BE2C (cell line): ENCODE measurements around the gene AMT.
"Not testable (repeated sequence)": the region's sequence is repeated elsewhere in the genome, so short reads cannot be mapped to it uniquely, and the experiment has no call there.

Experiments
- DNase-seq: peaks from one replicate; pipeline ENCODE4 v3.0.0-alpha.2; 2020
- H3K27me3 ChIP-seq: fragments of 250-450 bp; sonication (Bioruptor Pico); 2 replicates; pipeline ENCODE4 v1.5.1; 2020; ENCODE audit warnings: mild to moderate bottlenecking
- H3K36me3 ChIP-seq: fragments of 250-450 bp; sonication (Bioruptor Pico); 2 replicates; pipeline ENCODE4 v1.5.1; 2020; ENCODE audit warnings: mild to moderate bottlenecking
- H3K4me1 ChIP-seq: fragments of 250-450 bp; sonication (Bioruptor Pico); 2 replicates; pipeline ENCODE4 v1.5.1; 2020
- H3K4me3 ChIP-seq: 2 replicates; pipeline ENCODE4 v1.5.1; 2011; ENCODE audit warnings: low read depth, low read length
- H3K9me3 ChIP-seq: fragments of 250-450 bp; sonication (Bioruptor Pico); 2 replicates; pipeline ENCODE4 v1.5.1; 2020
- TF ChIP-seq, protein P1 (sequence below): IDR thresholded peaks from 2 replicates; pipeline ENCODE4 v1.5.1; 2012; ENCODE audit warnings: mild to moderate bottlenecking, low read depth, low read length

AMT gene

DNA sequence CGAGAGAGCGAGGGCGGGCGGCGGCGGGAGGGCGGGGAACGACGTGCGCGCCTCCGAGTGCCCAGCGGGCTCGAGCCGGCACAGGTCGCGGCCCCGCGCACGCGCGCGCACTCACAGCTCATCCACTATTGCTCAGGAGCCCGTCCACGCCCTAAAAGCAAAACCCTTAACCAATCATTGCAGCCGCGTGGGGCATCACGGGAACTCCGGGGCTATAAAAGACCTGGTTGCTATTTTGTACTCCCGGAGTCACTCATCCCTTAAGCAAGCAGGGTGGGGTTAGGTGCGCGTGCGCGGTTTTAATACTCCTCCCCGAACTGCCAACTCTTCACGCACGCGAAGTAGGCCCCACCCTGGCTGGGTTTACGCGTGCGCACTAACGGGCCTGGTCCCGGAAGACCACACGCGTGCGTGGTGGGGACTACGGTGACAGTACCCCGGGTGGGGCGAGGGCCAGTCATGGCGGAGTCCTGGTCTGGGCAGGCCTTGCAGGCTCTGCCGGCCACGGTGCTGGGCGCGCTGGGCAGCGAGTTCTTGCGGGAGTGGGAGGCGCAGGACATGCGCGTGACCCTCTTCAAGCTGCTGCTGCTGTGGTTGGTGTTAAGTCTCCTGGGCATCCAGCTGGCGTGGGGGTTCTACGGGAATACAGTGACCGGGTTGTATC lies 10.2 kb downstream of the AMT start, which contains the start of the genes RHOA and TCTA:
Gene RHOA (minus strand): TSS at position 9 of the 664 bp plus-strand sequence. CDS start 36,387 bp downstream, outside the sequence.
Gene TCTA (plus strand): TSS at position 456 of the 664 bp plus-strand sequence. CDS start 4 bp downstream, at position 460.
- DNase-seq = peak; percentile 96
- Histone ChIP-seq H3K4me3 (peak within 1 kb of the TSS; percentile 83), H3K4me1 (no peaks in the 10 kb centered on the region; the same call in 1 of the 2 replicates), H3K9me3 (no peaks in the 10 kb centered on the region), H3K27me3 (no peaks in the 10 kb centered on the region), H3K36me3 (no peaks in the 10 kb centered on the region)
- TF ChIP-seq, protein P1, sequence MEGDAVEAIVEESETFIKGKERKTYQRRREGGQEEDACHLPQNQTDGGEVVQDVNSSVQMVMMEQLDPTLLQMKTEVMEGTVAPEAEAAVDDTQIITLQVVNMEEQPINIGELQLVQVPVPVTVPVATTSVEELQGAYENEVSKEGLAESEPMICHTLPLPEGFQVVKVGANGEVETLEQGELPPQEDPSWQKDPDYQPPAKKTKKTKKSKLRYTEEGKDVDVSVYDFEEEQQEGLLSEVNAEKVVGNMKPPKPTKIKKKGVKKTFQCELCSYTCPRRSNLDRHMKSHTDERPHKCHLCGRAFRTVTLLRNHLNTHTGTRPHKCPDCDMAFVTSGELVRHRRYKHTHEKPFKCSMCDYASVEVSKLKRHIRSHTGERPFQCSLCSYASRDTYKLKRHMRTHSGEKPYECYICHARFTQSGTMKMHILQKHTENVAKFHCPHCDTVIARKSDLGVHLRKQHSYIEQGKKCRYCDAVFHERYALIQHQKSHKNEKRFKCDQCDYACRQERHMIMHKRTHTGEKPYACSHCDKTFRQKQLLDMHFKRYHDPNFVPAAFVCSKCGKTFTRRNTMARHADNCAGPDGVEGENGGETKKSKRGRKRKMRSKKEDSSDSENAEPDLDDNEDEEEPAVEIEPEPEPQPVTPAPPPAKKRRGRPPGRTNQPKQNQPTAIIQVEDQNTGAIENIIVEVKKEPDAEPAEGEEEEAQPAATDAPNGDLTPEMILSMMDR = no peak

DNA sequence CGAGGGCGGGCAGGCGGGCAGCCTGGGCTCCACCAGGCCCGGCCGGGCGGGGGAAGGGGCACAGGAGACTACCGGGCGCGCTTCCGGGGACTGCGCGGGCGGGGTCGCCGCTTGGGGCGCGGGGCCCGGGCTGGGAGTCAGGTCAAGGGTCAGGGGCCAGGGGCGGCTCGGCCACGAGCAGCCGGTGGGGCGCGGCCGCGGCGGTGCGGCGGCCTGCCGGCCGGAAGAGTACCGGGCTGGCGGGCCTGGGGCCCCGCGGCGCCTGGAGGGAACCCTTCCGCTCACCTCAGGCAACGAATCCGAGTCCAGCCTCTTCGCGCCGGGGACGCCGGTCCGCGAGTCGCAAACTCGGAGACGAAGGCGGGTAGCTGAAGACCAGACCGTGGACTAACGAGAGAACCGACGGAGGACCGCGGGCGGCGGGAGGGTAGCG lies 10.7 kb downstream of the AMT start:
- H3K4me3 ChIP-seq = peak overlapping the region; percentile 83
- peak; percentile 26 for DNase-seq
- H3K4me1 ChIP-seq = no peaks in the 10 kb centered on the region; the same call in 1 of the 2 replicates
- H3K9me3 ChIP-seq = no peaks in the 10 kb centered on the region
- TF ChIP-seq, protein P1 = no peak
- H3K27me3 ChIP-seq = no peaks in the 10 kb centered on the region
- no peaks in the 10 kb centered on the region for H3K36me3 ChIP-seq

GRCh38 chr3:49410846-49411534 lies 11.3 kb downstream of the AMT start:
- TF ChIP-seq, protein P1 = no peak
- Histone ChIP-seq H3K4me3 (peak overlapping the region; percentile 83), H3K4me1 (no peaks in the 10 kb centered on the region; the same call in 1 of the 2 replicates), H3K9me3 (no peaks in the 10 kb centered on the region), H3K27me3 (no peaks in the 10 kb centered on the region), H3K36me3 (no peaks in the 10 kb centered on the region)
- DNase-seq = no peak

GRCh38 chr3:49410066-49410845 lies 12.0 kb downstream of the AMT start:
- DNase-seq = no peak
- Histone ChIP-seq H3K4me3 (peak overlapping the region; percentile 83), H3K27me3 (no peaks in the 10 kb centered on the region), H3K36me3 (no peaks in the 10 kb centered on the region), H3K4me1 (no peaks in the 10 kb centered on the region; the same call in 1 of the 2 replicates), H3K9me3 (no peaks in the 10 kb centered on the region)
- TF ChIP-seq, protein P1 = no peak

DNA sequence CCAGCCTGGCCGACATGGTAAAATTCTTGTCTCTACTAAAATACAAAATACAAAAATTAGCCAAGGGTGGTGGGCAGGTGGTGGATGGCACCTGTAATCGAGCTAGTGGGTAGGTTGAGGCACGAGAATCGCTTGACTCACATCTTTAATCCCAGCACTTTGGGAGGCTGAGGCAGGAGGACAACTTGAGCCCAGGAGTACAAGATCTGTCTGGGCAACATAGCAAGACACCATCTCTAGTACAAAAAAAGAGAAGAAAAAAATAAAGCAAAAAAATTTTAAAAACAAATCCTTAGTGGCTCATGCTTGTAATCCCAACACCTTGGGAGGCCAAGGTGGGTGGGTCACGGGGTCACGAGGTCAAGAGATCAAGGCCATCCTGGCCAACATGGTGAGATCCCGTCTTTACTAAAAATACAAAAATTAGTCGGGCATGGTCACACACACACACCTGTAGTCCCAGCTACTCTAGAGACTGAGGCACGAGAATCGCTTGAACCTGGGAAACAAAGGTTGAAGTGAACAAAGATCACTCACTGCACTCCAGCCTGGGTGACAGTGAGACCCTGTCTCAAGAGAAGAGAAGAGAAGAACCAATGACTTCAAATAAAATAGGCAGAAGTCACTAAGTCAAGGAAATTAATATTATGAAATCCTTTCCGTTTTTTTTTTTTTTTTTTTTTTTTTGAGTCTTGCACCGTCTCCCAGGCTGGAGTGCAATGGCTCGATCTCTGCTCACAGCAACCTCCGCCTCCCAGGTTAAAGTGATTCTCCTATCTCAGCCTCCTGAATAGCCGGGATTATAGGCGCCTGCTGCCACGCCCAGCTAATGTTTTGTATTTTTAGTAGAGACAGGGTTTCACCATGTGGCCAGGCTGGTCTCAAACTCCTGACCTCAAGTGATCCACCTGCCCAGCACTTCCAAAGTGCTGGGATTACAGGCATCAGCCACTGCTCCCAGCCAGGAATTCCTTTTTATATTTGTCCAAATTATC lies 15.4 kb downstream of the AMT start:
- Histone ChIP-seq H3K27me3 (no peaks in the 10 kb centered on the region), H3K4me3 (no peak overlapping the region), H3K9me3 (no peaks in the 10 kb centered on the region), H3K36me3 (no peaks in the 10 kb centered on the region; the same call in 1 of the 2 replicates), H3K4me1 (no peaks in the 10 kb centered on the region)
- TF ChIP-seq, protein P1 = no peak
- DNase-seq = no peak

DNA sequence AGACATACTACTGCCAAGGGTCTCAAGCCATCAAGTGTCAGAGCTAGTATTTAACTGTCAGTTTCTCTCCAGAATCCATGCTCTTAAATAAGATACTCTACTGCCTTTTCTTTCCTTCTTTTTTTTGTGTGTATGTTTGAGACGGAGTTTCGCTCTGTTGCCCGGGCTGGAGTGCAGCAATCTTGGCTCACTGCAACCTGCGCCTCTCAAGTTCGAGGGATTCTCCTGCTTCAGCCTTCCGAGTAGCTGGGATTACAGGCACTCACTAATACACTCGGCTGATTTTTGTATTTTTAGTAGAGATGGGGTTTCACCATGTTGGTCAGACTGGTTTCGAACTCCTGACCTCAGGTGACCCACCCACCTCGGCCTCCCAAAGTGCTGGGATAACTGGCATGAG lies 16.7 kb downstream of the AMT start:
- H3K36me3 ChIP-seq, DNase-seq, H3K9me3 ChIP-seq, H3K27me3 ChIP-seq, H3K4me3 ChIP-seq, H3K4me1 ChIP-seq: not testable (repeated sequence)
